ENCODE results near the gene NPR3.
"Not testable (repeated sequence)": the region's sequence is repeated elsewhere in the genome, so short reads cannot be mapped to it uniquely, and the experiment has no call there.

NPR3 gene

GRCh38 chr5:32769711-32770110 lies 58.6 kb downstream of the NPR3 start:
- DNase-seq = no peak

GRCh38 chr5:32770444-32770843 lies 59.3 kb downstream of the NPR3 start:
- no peak for DNase-seq

GRCh38 chr5:32771037-32771436 lies 59.9 kb downstream of the NPR3 start:
- no peak for DNase-seq

DNA sequence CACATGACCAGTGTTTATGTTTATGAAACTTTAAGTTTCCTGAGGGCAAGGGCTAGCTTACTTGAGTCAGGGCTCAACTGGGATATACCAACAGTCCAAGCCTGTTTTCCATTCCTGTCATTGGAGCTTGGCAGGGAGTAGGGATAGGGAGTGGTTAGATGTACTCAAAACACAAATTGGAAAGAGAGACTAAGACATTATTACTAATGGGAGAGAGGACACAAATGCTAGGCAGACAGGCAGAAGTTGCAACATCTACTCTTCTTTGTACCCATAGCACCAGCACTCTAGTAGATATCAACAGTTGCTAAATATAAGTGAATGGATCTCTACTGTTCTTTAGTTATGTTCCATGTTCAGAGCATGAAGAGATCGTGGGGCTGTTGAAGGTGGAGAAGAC lies 62.8 kb downstream of the NPR3 start:
- DNase-seq = no peak

GRCh38 chr5:32776200-32776599 lies 65.1 kb downstream of the NPR3 start:
- DNase-seq = no peak

DNA sequence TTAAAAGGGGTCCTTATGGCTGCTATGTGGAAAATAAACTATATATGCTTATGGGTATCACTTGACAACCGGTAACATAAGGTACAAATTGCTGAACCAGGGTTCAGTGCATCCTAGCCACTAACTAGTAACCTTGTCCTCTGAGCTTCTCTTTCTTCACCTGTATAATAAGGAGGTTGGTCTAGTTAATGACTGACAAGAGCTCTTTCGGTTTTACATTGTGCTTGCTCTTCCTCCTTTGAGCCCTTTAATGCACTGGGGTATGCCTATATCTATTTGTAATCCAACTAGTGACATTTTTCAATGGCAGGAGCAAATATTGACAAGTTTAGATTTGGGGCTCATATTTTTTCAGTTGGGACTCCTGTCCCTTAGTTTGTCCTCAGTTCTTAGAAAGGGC lies 66.1 kb downstream of the NPR3 start:
- no peak for DNase-seq

DNA sequence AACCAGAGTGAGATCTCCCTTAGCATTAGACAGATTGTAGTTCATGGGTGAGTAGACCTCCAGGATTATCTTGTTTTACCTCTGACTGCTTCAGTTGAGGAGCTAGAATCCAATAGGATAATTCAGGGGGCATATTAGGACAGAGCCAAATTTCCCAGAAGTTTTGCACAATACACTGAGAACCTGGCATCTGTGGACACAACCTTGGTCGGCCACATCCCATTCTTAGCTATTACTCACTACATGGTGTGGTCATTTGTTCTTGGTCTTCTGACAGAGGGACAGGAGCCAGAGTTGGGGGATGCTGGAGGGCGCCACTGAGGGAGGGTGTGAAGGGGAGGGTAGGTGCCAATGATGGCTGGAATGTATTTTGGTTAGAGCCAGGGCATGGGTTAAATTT lies 66.6 kb downstream of the NPR3 start:
- no peak for DNase-seq

DNA sequence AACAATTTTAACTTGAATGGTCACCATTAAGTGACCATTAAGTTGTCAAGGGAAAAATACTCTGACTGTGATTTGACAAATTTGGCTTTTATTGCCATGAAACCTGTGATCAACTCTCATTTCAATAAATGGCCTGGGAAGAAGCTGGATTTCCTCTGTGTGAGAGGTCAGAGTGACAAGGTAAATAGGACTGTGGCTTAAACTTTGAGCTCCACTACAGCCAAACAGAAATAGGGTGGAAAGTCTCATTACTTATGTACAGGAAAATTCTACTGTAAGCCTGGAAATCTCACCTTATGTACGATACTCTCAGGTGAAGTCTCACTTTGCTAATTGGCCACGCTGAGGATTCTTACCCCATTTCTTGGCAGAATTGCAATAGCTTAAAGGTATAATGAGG lies 67.3 kb downstream of the NPR3 start:
- DNase-seq = no peak

DNA sequence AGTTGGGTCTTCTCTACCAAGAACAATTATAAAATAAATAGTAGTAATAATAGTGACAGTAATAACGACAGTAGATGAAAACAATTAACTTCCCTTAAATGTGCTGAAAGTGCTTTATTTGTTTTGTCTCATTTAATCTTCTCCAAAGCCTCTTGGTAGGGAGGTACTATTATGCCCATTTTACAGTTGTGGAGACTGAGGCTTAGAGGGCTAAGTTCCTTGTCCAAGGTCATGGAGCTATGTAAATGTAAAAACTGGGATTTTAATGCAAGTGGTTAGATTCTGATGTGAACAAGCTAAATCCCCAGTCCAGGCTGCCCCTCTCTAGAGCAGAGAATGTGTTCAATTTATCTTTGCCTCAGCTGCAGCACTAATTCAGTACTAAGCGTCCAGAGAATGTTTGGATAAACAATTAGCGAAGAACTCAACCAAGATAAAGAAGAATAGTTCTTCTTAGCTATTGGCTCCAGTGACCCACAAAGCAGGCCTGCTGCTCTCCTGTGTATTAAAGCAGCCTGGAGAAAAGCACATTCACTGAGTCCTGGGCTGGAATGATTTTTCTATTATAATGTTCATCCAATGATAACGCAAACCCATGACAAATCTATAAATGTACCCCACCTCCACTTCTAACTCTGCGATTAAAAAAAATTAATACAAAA lies 68.8 kb downstream of the NPR3 start:
- DNase-seq = no peak

DNA sequence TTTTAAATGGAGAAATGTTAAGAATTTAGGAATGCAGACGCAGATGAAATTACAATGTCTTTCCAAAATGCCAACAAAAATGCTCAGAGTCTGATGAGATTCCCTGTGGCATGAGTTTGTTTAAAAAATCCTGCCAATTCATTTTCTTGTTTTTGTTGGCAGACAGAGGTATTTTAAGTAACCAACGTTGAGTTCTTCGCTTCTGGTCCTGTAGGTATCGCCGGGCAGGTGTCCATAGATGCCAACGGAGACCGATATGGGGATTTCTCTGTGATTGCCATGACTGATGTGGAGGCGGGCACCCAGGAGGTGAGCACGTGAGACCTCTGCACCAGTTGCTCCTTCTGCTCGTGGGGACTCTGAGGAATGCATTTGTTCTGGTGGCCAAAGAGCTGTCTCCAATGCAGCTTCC lies 69.4 kb downstream of the NPR3 start:
- DNase-seq = no peak

- no peak for DNase-seq
These were observed 72.5 kb downstream of the NPR3 start for GRCh38 chr5:32783661-32784060.

GRCh38 chr5:32785611-32786254 lies 74.6 kb downstream of the NPR3 start:
- no peak for DNase-seq

DNA sequence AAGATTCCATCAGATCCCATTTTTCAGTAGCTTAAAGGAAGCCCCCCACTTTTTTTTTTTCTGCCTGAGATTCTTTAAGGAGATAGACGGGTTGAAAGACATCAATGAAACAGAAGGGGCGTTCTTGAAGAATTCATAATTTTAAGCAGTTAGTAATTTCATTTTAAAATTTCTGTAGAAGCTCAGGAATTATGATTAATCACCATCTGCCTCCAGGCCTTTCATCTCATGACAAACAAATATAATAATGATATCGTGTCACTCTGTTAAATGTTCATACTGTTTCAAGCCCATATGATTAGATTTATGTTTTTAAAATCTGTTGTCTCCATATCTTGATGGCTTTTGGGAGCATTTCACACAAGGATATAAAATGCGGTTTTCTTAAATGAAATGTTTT lies 75.2 kb downstream of the NPR3 start:
- no peak for DNase-seq

DNA sequence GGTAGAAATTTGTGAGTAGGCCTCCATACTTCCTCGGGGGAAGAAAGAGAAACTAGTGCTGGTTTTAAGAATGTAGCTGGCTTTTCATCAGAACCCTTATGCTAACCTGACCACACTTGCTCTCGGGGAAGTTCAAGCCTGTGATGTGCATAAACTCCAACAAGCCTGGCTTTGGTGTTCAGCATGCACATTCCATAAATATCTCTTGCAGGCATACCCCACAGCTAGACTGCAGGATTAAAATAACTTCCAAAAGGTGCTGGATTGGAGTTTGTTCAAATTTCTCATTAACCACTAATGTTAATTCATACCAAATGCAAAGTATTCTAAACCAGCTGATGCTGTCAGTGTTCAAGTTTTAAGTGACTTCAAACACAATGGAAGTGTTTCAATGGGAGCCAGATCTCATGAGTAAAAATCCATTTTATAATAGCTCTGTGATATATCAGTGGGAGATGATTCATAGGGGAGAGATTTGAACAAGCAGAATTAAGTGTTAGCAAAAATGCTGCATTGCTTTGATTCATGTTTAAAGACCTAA lies 79.4 kb downstream of the NPR3 start:
- DNase-seq = no peak

DNA sequence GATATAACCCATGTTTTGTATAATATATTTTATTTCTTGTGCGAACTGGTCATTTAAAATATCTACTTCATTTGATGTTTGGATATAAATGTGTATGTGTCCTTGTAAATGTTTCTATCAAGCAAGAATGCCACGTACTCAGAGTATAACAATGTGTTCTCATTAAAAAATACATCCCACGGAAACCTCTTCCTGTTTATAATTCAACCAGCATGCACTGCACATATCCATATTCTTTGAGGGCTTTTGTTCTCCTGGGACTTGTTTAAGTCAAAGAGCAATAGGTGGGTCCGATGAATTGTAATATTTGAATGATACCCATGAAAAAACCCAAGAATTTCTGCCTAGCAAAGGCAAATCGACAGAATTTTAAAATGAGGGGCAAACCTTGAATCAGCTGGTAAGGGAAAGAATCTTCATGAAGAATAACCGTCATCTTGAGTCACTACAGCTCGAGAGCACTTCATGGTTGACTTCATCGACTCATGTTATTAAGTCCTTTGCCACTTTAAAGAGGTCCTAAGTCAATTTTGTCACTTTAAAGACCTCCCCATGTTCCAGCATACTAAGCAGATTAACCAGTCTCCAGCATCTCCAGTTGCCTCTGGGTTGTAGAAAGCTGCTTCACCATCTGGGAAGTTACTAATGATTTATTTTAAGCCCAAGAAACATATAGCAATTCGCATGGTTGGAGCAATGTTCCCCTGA lies 80.6 kb downstream of the NPR3 start:
- DNase-seq = no peak

DNA sequence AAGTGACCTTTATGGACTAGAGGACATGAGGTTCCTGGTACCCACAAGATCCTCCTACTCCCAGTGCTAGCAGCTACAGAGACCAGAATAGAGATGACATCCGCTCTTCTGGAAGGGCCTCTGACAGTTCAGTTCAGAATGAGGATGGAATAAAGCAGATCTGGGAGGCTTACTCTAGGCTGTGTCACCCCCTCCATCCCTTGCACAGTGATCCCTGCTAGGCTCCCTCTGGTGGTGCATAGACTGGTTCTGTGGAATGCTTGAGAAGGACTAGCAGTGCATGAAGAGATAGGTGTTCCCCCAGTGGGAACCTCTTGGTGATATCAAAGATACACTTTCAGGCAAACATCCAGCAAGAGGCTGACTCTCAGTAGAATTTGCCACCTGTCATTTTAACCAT lies 83.0 kb downstream of the NPR3 start:
- DNase-seq = no peak

DNA sequence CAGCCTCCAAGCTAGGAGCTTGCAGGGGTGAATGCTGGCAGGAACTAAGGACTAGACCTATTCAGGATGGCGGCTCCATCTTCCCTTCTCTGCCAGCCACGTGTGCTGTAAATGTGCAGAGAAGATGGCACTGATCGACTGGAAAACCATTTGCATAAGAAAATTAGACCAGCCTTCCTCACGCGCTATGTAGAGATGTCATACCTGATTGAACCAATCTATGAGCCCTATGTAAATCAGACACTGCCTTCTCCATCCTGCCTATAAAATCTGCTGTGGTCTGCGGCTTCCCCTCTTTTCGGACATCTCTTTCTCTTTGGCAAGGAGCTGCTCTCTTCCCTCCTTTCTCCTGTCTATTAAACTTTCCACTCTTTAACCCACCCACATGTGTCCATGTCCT lies 91.6 kb downstream of the NPR3 start:
- no peak for DNase-seq

- DNase-seq = no peak
These were observed 92.5 kb downstream of the NPR3 start for GRCh38 chr5:32803656-32804055.

GRCh38 chr5:32805462-32805861 lies 94.3 kb downstream of the NPR3 start:
- DNase-seq = not testable (repeated sequence)

DNA sequence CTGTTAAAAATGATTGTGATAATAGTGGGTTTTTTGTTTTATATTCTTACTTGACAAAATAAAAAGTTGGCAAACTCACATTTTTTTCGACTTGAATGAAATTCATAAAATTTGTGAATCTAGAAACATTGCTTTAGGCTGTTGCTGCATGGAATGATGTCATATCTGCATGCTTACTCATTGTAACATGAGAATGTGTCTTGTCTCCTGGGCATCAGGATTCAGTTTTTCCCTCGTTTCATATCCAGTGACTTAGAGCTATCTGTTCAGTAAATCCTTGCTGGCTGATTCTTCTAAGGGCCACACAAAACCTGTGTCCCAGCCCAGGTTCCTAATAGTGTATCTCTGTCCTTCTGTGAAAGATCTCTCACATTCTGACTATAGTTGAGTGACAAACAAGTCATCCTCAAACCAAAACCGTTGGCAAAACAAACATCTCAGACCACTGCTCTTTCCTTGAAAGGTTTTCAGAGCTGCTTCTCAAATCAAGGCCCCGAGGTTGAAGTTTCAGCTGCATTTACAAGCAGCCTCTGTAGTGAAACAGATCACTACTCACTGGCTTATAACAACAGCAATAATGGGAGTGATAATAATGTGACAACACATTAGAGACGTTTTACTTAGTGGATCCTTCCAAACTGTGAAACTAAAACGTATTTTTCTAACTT lies 95.0 kb downstream of the NPR3 start:
- no peak for DNase-seq

GRCh38 chr5:32808783-32809182 lies 97.7 kb downstream of the NPR3 start:
- DNase-seq = no peak

DNA sequence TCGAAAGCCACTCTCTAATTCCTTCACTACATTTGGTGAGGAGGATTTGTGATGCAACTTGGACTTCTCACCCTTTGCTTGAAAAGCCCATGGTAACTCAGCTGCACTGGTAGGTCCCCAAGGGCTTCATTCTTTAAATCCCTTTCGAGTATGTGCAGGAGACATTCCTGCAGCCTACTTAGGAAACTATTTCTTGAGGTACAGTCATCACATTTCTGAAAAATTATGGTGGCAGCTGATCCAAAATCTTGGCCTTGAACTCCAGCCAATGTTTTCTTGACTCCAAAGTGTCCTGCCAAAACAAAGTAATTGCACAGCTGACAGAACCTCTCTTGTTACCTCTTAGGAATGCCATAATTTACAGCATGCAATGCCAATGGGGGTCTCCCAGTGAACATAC lies 99.7 kb downstream of the NPR3 start:
- DNase-seq = no peak

GRCh38 chr5:32812399-32812798 lies 101.3 kb downstream of the NPR3 start:
- no peak for DNase-seq

- no peak for DNase-seq
These were observed 103.0 kb downstream of the NPR3 start for GRCh38 chr5:32814141-32814540.
